NCI-H1930 (cell line): ENCODE measurements around the gene BLTP2.

Experiments used
- DNase-seq, 2 experiments: peaks; one replicate each; lab custom pipeline; 2025; lab: John Stamatoyannopoulos, UW

BLTP2 gene

DNA sequence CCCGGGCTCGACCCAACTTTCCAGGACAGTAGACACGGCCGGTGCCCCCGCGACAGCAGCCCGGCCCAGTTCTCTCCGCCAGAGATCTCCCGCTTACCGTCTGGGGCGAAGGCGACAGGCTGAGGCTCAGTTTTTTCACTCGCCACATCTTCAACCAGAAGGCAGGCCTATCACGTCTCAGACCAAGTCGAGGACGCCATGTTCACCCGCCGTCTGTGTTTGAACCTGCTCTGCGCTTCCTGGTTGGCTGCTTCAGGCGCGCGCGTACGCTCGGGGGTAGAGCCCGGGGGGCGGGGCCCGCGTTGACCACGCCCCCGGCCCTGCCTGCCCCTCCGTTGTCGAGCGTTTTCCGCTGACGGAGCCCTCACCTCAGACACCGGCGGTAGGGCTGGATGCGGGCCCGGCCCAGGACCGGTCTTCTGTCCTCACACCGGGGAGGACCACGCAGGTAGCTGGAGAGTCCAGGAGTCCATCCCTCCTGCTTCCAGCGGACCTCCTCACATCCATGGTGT, 46.1 kb downstream of the BLTP2 start, which contains the start of gene SPAG5:
Gene SPAG5 (minus strand): TSS at position 227 of the 512 bp plus-strand sequence. CDS start 79 bp downstream, at position 148.
- peak; percentile 86 to 93 for DNase-seq

DNA sequence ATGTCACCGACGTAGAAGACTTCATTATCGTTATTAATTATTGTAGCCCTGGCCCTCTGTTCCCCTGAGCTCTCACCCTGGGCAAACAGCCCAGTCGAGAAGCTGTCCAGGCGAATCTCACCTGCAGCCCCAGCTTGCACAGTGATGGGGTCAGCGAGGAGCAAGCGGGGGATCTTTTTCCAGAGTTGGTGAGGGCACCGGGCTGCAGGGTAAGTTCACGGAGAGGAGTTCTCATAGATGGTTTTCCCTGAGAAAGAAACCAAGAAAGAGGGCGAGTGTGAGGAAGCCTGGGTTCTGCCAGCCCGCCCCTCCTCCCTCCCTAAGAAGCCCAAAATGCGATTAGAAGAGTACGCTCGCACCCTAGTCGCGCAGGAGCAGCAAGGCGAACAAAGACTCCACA, 46.6 kb downstream of the BLTP2 start:
- DNase-seq = no peak

DNA sequence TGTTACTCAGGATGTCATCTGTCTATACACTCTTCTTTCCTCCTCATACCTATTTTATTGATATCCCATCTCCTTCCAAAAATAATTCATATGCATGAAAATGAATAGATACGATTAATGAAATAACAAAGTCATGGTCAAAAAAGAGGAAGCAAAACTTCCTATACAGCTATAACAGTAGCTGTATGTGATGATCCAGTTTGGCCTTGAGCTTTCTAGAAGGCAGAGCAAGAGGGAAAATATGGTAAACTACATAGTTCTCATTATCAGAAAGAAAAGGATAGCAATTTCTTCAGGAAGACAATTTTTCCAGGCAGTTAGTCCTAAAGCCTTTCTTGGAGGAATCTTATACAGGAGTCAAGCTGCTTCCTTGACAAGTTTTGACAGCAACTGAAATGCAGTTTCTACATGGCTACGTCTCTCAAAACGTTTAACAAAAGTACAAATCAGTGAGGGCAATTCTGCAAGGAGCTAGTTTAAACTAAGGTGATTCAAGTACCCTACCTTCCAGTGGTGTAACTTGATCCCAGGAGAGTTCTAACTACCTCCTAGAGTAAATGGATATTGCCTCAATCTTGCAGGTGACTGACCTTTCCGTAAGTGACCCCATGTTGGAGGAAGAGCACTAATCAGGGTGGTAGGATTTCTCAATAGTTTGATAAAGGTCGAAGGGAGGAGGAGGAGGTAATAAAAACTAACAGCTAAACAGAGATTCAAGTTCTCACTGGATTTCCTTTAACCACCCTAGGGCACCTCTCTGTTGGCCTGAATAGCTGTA, 47.2 kb downstream of the BLTP2 start:
- DNase-seq = no peak
